Measurements from ENCODE around the gene PML.
A peak's percentile ranks its signal among the peaks of the same experiment; 100 is the strongest.
"Not testable (repeated sequence)": the region's sequence is repeated elsewhere in the genome, so short reads cannot be mapped to it uniquely, and the experiment has no call there.

The PML gene

GRCh38 chr15:74041777-74042435, 47.4 kb downstream of the PML start:
- DNase-seq, result no peak

GRCh38 chr15:74042603-74043424, 48.3 kb downstream of the PML start:
- no peak for DNase-seq

- no peak for DNase-seq
These were observed 49.1 kb downstream of the PML start for GRCh38 chr15:74043425-74044266.

GRCh38 chr15:74044267-74045110, 50.0 kb downstream of the PML start:
- DNase-seq, result no peak

GRCh38 chr15:74045184-74045583, 50.7 kb downstream of the PML start:
- DNase-seq, result no peak

GRCh38 chr15:74045636-74046274, 51.2 kb downstream of the PML start:
- no peak for DNase-seq

GRCh38 chr15:74046275-74046674, 51.8 kb downstream of the PML start:
- DNase-seq, result no peak

- no peak for DNase-seq
These were observed 55.6 kb downstream of the PML start for GRCh38 chr15:74050127-74050526.

GRCh38 chr15:74050556-74051234, 56.2 kb downstream of the PML start:
- DNase-seq, result no peak

- not testable (repeated sequence) for DNase-seq
These were observed 58.0 kb downstream of the PML start for GRCh38 chr15:74052271-74053260.

GRCh38 chr15:74053517-74053916, 59.0 kb downstream of the PML start:
- no peak for DNase-seq

GRCh38 chr15:74053941-74054529, 59.5 kb downstream of the PML start:
- DNase-seq, result peak; percentile 71

GRCh38 chr15:74055804-74056203, 61.3 kb downstream of the PML start:
- no peak for DNase-seq

- not testable (repeated sequence) for DNase-seq
These were observed 61.8 kb downstream of the PML start for GRCh38 chr15:74056330-74056729.

GRCh38 chr15:74059050-74059833, 64.7 kb downstream of the PML start:
- not testable (repeated sequence) for DNase-seq

GRCh38 chr15:74060251-74060650, 65.7 kb downstream of the PML start:
- DNase-seq, result no peak

- no peak for DNase-seq
These were observed 67.7 kb downstream of the PML start for GRCh38 chr15:74062236-74062635.

- DNase-seq, result no peak
These were observed 68.2 kb downstream of the PML start for GRCh38 chr15:74062671-74063070.

All from CD4-positive, alpha-beta T cell treated with Interleukin-12 subunit alpha and Interleukin-12 subunit beta, for 1 hour (primary cell).